Measurements from ENCODE around the gene SRCIN1.

The SRCIN1 gene

DNA sequence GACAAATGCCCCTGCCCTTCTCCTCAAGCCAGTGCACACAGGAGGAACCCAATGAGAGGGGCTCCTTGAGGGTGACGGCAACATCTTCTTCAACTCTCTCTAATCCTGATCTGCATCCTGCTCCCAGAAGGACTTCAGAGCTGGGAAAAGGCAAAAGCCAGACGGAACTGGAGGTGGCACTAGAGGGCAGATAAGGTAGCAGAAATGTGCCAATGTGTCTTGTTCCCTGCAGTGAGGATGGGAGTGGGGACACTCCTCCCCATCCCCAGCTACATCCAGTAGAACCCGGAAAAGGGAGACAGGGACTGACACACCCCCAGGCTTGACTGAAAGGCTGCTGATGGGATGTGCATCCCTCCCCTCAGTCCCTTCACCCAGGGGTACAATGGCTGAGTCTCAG is 28.5 kb downstream of the SRCIN1 start:
- TF ChIP-seq ISL1 (CRISPR knock-in tag; IDR thresholded peaks at IDR 0.05) (no peak), CSDC2 (CRISPR knock-in tag; IDR thresholded peaks at IDR 0.05) (no peak), ZNF70 (CRISPR knock-in tag; IDR thresholded peaks at IDR 0.05) (no peak), BACH2 (CRISPR knock-in tag; IDR thresholded peaks at IDR 0.05; ENCODE audit: borderline replicate concordance) (no peak), GLIS3 (CRISPR knock-in tag; IDR thresholded peaks at IDR 0.05) (no peak), ESRRG (CRISPR knock-in tag; IDR thresholded peaks at IDR 0.05) (no peak), ZNF565 (CRISPR knock-in tag; conservative IDR thresholded peaks at IDR 0.05; ENCODE audit: low read depth) (no peak), ZNF8 (CRISPR knock-in tag; IDR thresholded peaks at IDR 0.05) (no peak), ARNTL (CRISPR knock-in tag; IDR thresholded peaks at IDR 0.05; ENCODE audit: borderline replicate concordance, low read depth) (no peak), OSR1 (CRISPR knock-in tag; IDR thresholded peaks at IDR 0.05) (no peak), TCF4 (CRISPR knock-in tag; IDR thresholded peaks at IDR 0.05; ENCODE audit: borderline replicate concordance) (no peak), SNAI2 (CRISPR knock-in tag; IDR thresholded peaks at IDR 0.05) (no peak), ZFP30 (CRISPR knock-in tag; IDR thresholded peaks at IDR 0.05) (no peak), RARB (CRISPR knock-in tag; IDR thresholded peaks at IDR 0.05) (no peak), ZFP3 (CRISPR knock-in tag; IDR thresholded peaks at IDR 0.05) (no peak)
- TF ChIP-seq, protein P1, sequence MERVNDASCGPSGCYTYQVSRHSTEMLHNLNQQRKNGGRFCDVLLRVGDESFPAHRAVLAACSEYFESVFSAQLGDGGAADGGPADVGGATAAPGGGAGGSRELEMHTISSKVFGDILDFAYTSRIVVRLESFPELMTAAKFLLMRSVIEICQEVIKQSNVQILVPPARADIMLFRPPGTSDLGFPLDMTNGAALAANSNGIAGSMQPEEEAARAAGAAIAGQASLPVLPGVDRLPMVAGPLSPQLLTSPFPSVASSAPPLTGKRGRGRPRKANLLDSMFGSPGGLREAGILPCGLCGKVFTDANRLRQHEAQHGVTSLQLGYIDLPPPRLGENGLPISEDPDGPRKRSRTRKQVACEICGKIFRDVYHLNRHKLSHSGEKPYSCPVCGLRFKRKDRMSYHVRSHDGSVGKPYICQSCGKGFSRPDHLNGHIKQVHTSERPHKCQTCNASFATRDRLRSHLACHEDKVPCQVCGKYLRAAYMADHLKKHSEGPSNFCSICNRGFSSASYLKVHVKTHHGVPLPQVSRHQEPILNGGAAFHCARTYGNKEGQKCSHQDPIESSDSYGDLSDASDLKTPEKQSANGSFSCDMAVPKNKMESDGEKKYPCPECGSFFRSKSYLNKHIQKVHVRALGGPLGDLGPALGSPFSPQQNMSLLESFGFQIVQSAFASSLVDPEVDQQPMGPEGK (CRISPR knock-in tag; IDR thresholded peaks at IDR 0.05; ENCODE audit: borderline replicate concordance), result no peak
- TF ChIP-seq, protein P2, sequence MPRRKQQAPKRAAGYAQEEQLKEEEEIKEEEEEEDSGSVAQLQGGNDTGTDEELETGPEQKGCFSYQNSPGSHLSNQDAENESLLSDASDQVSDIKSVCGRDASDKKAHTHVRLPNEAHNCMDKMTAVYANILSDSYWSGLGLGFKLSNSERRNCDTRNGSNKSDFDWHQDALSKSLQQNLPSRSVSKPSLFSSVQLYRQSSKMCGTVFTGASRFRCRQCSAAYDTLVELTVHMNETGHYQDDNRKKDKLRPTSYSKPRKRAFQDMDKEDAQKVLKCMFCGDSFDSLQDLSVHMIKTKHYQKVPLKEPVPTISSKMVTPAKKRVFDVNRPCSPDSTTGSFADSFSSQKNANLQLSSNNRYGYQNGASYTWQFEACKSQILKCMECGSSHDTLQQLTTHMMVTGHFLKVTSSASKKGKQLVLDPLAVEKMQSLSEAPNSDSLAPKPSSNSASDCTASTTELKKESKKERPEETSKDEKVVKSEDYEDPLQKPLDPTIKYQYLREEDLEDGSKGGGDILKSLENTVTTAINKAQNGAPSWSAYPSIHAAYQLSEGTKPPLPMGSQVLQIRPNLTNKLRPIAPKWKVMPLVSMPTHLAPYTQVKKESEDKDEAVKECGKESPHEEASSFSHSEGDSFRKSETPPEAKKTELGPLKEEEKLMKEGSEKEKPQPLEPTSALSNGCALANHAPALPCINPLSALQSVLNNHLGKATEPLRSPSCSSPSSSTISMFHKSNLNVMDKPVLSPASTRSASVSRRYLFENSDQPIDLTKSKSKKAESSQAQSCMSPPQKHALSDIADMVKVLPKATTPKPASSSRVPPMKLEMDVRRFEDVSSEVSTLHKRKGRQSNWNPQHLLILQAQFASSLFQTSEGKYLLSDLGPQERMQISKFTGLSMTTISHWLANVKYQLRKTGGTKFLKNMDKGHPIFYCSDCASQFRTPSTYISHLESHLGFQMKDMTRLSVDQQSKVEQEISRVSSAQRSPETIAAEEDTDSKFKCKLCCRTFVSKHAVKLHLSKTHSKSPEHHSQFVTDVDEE (CRISPR knock-in tag; IDR thresholded peaks at IDR 0.05), result no peak
- TF ChIP-seq, protein P3, sequence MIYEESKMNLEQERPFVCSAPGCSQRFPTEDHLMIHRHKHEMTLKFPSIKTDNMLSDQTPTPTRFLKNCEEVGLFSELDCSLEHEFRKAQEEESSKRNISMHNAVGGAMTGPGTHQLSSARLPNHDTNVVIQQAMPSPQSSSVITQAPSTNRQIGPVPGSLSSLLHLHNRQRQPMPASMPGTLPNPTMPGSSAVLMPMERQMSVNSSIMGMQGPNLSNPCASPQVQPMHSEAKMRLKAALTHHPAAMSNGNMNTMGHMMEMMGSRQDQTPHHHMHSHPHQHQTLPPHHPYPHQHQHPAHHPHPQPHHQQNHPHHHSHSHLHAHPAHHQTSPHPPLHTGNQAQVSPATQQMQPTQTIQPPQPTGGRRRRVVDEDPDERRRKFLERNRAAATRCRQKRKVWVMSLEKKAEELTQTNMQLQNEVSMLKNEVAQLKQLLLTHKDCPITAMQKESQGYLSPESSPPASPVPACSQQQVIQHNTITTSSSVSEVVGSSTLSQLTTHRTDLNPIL (CRISPR knock-in tag; IDR thresholded peaks at IDR 0.05; ENCODE audit: low read depth), result no peak
- TF ChIP-seq, protein P4, sequence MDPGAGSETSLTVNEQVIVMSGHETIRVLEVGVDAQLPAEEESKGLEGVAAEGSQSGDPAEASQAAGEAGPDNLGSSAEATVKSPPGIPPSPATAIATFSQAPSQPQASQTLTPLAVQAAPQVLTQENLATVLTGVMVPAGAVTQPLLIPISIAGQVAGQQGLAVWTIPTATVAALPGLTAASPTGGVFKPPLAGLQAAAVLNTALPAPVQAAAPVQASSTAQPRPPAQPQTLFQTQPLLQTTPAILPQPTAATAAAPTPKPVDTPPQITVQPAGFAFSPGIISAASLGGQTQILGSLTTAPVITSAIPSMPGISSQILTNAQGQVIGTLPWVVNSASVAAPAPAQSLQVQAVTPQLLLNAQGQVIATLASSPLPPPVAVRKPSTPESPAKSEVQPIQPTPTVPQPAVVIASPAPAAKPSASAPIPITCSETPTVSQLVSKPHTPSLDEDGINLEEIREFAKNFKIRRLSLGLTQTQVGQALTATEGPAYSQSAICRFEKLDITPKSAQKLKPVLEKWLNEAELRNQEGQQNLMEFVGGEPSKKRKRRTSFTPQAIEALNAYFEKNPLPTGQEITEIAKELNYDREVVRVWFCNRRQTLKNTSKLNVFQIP (CRISPR knock-in tag; IDR thresholded peaks at IDR 0.05; ENCODE audit: borderline replicate concordance, low read depth), result no peak
- TF ChIP-seq, protein P5, sequence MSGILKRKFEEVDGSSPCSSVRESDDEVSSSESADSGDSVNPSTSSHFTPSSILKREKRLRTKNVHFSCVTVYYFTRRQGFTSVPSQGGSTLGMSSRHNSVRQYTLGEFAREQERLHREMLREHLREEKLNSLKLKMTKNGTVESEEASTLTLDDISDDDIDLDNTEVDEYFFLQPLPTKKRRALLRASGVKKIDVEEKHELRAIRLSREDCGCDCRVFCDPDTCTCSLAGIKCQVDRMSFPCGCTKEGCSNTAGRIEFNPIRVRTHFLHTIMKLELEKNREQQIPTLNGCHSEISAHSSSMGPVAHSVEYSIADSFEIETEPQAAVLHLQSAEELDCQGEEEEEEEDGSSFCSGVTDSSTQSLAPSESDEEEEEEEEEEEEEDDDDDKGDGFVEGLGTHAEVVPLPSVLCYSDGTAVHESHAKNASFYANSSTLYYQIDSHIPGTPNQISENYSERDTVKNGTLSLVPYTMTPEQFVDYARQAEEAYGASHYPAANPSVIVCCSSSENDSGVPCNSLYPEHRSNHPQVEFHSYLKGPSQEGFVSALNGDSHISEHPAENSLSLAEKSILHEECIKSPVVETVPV (CRISPR knock-in tag; IDR thresholded peaks at IDR 0.05), result no peak
- ATAC-seq, result no peak

DNA sequence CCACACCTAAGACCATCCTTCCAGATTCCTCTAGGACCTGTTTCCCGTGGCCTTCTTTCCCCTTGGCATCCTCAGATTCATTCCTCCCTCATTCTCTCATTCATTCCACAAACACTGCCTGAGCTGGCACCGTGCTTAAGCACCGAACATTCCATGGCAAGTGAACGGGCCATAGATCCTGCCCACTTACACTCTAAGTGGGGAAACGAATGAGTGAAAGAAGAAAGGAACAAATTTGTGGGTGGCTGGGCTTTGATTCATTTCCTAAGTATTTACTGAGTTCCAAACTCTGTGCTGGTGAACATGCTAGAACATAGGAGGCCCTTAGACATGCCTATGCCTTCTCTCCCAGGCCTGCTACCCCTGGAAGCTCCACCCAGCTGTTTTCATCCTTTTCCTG is 30.0 kb downstream of the SRCIN1 start:
- ATAC-seq, result no peak
- TF ChIP-seq TOX (CRISPR knock-in tag; IDR thresholded peaks at IDR 0.05; ENCODE audit: borderline replicate concordance) (no peak), TCF4 (CRISPR knock-in tag; IDR thresholded peaks at IDR 0.05; ENCODE audit: borderline replicate concordance) (no peak), ZFP30 (CRISPR knock-in tag; IDR thresholded peaks at IDR 0.05) (no peak)

DNA sequence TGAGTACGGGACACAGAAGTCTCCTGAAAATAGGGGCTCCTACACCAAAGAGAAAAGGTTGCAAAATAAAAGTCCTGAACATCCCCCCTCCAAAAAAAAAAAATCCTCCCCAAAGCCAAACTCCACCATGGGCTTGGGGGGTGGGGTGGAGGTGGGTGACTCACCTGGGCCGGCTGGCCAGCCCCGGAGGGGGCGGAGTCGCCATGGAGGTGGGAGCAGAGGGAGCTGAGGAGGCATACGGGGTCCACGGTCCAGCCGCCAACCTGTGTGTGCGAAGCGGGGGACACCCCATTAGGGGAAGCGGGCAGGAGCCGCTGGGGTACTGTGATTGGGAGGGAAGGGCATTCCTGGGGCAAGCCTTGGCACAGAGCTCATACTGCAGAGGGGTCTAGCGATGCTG is 31.0 kb downstream of the SRCIN1 start:
- no peak for TF ChIP-seq ZNF70 (CRISPR knock-in tag; IDR thresholded peaks at IDR 0.05)
- TF ChIP-seq BACH2 (CRISPR knock-in tag; IDR thresholded peaks at IDR 0.05; ENCODE audit: borderline replicate concordance), result no peak
- no peak for TF ChIP-seq ISL1 (CRISPR knock-in tag; IDR thresholded peaks at IDR 0.05)
- TF ChIP-seq GLIS3 (CRISPR knock-in tag; IDR thresholded peaks at IDR 0.05), result no peak
- TF ChIP-seq ZFP3 (CRISPR knock-in tag; IDR thresholded peaks at IDR 0.05), result no peak
- TF ChIP-seq SNAI2 (CRISPR knock-in tag; IDR thresholded peaks at IDR 0.05), result no peak
- TF ChIP-seq ZNF565 (CRISPR knock-in tag; conservative IDR thresholded peaks at IDR 0.05; ENCODE audit: low read depth), result no peak
- ATAC-seq, result no peak

Data from SK-N-SH treated with all-trans-retinoic acid at 6 μM for 48 hours (cell line).